Ishikawa (cell line): ENCODE results near the gene ZSWIM4.

Experiments
- CEBPB ChIP-seq: IDR thresholded peaks from 2 replicates; pipeline ENCODE4 v1.6.1; 2012
- CREB1 ChIP-seq: IDR thresholded peaks from 2 replicates; pipeline ENCODE4 v1.6.1; 2012; ENCODE audit warnings: low read depth
- EGR1 ChIP-seq: IDR thresholded peaks from 2 replicates; pipeline ENCODE4 v1.6.1; 2012
- EP300 ChIP-seq: IDR thresholded peaks from 2 replicates; pipeline ENCODE4 v1.6.1; 2012; ENCODE audit warnings: borderline replicate concordance
- TF ChIP-seq, protein P1 (sequence below): IDR thresholded peaks from 2 replicates; pipeline ENCODE4 v1.6.1; 2012
- TF ChIP-seq, protein P2 (sequence below): IDR thresholded peaks from 2 replicates; pipeline ENCODE4 v1.6.1; 2012

DNA sequence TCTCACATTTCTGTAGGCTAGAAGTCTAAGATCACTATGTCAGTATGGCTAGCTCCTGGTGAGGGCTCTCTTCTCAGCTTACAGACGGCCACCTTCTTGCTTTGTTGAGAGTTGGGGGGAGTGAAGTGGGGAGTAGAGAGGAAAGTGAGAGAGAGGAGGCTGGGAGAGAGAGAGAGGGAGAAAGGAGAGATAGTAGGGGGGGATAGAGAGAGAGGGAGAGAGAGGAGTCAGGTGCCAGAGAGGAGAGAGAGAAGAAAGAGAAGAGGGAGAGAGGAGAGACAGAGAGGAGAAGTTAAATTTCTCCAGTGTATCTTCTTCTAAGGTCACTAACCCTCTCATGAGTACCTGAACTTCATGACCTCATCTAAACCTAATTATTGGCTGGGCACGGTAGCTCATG lies 28.7 kb downstream of the ZSWIM4 start:
- TF ChIP-seq, protein P1, sequence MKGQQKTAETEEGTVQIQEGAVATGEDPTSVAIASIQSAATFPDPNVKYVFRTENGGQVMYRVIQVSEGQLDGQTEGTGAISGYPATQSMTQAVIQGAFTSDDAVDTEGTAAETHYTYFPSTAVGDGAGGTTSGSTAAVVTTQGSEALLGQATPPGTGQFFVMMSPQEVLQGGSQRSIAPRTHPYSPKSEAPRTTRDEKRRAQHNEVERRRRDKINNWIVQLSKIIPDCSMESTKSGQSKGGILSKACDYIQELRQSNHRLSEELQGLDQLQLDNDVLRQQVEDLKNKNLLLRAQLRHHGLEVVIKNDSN, result no peak
- no peak for TF ChIP-seq EGR1
- no peak for TF ChIP-seq EP300
- TF ChIP-seq CEBPB, result no peak
- no peak for TF ChIP-seq CREB1
- TF ChIP-seq, protein P2, sequence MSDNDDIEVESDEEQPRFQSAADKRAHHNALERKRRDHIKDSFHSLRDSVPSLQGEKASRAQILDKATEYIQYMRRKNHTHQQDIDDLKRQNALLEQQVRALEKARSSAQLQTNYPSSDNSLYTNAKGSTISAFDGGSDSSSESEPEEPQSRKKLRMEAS, result no peak
